Left ventricle myocardium inferior (tissue), 1 donor: ENCODE results near the gene ENTHD1. TPM values are rescaled to one million over a fixed set of nuclear protein-coding genes. Genes with fewer than 3 reads are reported as not detected.

Source experiments
- DNase-seq: peaks from one replicate; pipeline ENCODE4 v3.0.0-alpha.2; 2020
- H3K27ac ChIP-seq: fragments of 200-600 bp; replicated peaks from 2 replicates; pipeline ENCODE4 v1.8.0; 2021
- H3K27me3 ChIP-seq: fragments of 200-600 bp; 2 replicates; pipeline ENCODE4 v1.8.0; 2021; ENCODE audit warnings: low read depth
- H3K36me3 ChIP-seq: fragments of 200-600 bp; 2 replicates; pipeline ENCODE4 v1.8.0; 2021
- H3K4me1 ChIP-seq: fragments of 200-600 bp; 2 replicates; pipeline ENCODE4 v1.8.0; 2021
- H3K4me3 ChIP-seq: fragments of 200-600 bp; 2 replicates; pipeline ENCODE4 v1.8.0; 2021; ENCODE audit warnings: mild to moderate bottlenecking, moderate library complexity
- H3K9me3 ChIP-seq: fragments of 200-600 bp; replicated peaks from 2 replicates; pipeline ENCODE4 v1.8.0; 2021
- intact Hi-C: fragments of 100-400 bp; cut with micrococcal nuclease; formaldehyde crosslinking; loops from one replicate; pipeline ENCODE4 v1.11.0; 2022
- total RNA-seq: library from RNA; stranded (reverse); fragmentation: NEBNext Ultra II Directional; extraction: Animal tissue kit (Norgen Biotek cat#: 25700); gene quantifications from one replicate; pipeline ENCODE4 v1.2.1, GENCODE V29; 2021
- TF ChIP-seq, protein P1 (sequence below): fragments of 200-600 bp; IDR thresholded peaks from 2 replicates; pipeline ENCODE4 v1.8.0; 2021; ENCODE audit warnings: antibody characterized with exemption, mild to moderate bottlenecking, borderline replicate concordance
- donor health status: DM: no; HTN: yes; CAD: no; lungs with severe emphysema.

The ENTHD1 gene
- total RNA-seq, 1 donor from 2014 or later: not detected

DNA sequence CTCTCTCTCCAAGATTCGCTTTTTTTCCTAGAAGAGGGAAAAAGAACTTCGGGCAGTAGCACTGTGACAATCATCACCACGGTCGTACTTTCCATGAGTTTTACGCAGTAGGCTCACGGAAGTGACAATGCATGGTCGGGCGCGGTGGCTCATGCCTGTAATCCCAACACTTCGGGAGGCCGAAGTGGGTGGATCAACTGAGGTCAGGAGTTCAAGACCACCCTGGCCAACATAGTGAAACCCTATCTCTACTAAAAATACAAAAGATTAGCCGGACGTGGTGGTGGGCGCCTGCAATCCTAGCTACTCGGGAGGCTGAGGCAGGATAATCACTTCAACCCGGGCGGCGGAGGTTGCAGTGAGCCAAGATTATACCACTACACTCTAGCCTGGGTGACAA, 30.7 kb upstream of the ENTHD1 start:
- TF ChIP-seq, protein P1, sequence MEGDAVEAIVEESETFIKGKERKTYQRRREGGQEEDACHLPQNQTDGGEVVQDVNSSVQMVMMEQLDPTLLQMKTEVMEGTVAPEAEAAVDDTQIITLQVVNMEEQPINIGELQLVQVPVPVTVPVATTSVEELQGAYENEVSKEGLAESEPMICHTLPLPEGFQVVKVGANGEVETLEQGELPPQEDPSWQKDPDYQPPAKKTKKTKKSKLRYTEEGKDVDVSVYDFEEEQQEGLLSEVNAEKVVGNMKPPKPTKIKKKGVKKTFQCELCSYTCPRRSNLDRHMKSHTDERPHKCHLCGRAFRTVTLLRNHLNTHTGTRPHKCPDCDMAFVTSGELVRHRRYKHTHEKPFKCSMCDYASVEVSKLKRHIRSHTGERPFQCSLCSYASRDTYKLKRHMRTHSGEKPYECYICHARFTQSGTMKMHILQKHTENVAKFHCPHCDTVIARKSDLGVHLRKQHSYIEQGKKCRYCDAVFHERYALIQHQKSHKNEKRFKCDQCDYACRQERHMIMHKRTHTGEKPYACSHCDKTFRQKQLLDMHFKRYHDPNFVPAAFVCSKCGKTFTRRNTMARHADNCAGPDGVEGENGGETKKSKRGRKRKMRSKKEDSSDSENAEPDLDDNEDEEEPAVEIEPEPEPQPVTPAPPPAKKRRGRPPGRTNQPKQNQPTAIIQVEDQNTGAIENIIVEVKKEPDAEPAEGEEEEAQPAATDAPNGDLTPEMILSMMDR: no peak
- DNase-seq: no peak
- H3K27me3 ChIP-seq: peaks cover 88% of the 10 kb centered on the region
- no peaks in the 10 kb centered on the region for H3K4me1 ChIP-seq
- H3K36me3 ChIP-seq: no peaks in the 10 kb centered on the region
- H3K9me3 ChIP-seq: no peaks in the 10 kb centered on the region
- intact Hi-C loops: no loop called here
- H3K27ac ChIP-seq: no peak overlapping the region
- no peak overlapping the region for H3K4me3 ChIP-seq

DNA sequence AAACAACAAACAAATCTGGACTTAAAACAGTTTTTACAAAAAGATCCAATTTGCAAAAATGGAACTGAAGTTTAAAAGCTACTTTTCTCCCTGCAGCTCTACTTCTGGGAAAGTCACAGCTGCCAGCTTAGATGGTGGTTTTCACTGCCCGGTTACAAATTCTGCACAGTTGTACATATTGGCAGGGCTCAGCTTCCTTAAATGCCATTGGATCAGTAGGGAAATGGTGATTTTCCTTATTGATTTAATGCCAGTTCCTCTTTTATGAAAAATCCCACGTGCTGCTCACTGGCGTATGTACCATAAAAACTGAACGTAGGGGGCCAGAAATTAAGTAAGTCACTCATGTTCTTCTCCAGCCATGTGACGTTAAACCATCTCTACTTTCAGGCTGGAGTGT, 30.1 kb upstream of the ENTHD1 start:
- no peak overlapping the region for H3K27ac ChIP-seq
- peaks cover 86% of the 10 kb centered on the region for H3K27me3 ChIP-seq
- no peak overlapping the region for H3K4me3 ChIP-seq
- TF ChIP-seq, protein P1: no peak
- no peaks in the 10 kb centered on the region for H3K4me1 ChIP-seq
- DNase-seq: no peak
- H3K9me3 ChIP-seq: no peaks in the 10 kb centered on the region
- intact Hi-C loops: no loop called here
- no peaks in the 10 kb centered on the region for H3K36me3 ChIP-seq

DNA sequence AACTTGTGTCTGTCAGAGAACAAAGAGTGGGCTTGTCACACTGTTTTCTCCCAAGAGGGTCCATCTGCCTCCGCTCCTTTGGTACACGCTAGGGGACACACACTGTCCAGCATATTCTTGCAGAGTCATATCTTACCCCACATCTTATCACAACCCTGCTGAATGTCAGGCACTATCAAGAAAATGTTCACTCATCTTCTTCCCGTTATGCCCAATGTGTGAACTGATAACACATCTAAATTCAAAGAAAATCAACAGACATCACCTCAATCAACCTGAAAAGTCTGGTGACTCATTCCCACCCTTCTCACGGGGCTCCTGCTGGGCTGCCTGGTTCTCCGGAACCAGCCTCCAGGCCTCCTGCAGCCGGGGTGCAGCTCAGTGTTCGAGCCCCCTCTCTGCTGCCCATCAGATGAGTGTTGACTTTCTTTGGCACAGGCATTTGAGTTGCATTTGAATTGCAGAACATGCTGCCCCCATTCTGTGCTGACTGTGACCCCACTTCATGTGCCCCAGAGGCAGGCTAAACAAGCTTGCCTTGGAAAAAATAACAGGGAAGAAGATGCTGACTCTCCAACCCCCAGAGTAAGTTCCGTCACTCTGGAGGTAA, 26.7 kb upstream of the ENTHD1 start:
- Histone ChIP-seq H3K9me3 (no peaks in the 10 kb centered on the region), H3K36me3 (no peaks in the 10 kb centered on the region), H3K4me3 (no peak overlapping the region), H3K4me1 (peaks cover 4% of the 10 kb centered on the region), H3K27ac (no peak overlapping the region), H3K27me3 (peaks cover 78% of the 10 kb centered on the region)
- TF ChIP-seq, protein P1: no peak
- intact Hi-C loops: no loop called here
- no peak for DNase-seq

DNA sequence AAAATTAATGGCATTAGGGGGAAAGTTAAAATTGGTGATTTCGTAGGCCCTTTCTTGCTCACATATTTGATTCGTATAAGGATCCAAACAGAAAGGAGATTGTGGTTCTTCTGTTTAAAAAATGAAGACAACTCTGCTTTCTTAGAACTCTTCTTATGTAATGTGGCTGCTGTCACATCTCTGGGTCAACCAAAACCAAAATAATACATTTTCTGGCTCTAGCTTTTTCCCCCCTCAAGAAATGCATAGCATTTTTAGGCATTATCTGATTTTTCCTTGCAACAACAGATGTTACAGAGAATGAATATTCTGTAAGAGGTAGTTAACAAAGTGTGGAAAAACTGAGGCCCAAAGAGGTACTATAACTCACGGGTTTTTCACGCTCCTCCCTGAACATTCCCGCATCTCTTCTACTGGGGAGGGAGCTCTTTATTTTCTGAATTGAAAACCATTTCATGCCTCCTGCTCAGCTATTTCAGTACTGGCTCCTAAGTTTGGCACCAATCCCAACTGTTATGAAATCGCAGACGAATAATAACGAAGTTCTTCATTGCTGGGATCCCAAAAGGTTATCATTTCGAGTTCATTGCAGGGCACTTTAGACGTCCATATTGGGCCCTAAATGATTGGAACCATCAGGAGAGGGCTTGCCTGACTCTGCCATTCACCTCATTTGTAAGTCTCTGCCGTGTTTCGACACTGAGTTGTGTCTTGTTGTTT, 24.4 kb upstream of the ENTHD1 start:
- intact Hi-C loops: no loop called here
- H3K4me1 ChIP-seq: peaks cover 4% of the 10 kb centered on the region
- H3K9me3 ChIP-seq: no peaks in the 10 kb centered on the region
- DNase-seq: no peak
- H3K36me3 ChIP-seq: no peaks in the 10 kb centered on the region
- no peak overlapping the region for H3K27ac ChIP-seq
- peaks cover 78% of the 10 kb centered on the region for H3K27me3 ChIP-seq
- TF ChIP-seq, protein P1: no peak
- H3K4me3 ChIP-seq: no peak overlapping the region

DNA sequence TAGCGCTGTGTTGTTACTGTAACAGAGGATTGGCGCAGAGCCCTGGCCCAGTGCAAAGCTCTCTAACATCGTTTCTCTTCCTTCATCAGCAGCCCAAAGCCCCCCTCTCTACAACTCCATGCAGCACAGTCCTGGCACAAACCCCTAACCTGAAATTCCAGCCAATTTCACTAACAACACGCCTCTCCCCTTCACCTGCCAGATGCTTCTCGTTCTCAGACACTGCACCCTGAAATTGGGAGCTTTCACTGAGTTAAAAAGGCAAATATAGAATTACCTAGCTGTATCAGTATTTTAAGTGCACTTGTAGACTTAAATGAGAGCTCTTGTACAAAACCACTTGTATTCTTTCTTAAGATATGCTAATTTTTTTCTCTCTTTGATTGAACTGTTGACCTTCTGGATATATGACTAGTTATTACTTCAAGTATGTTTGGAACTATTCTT, 23.7 kb upstream of the ENTHD1 start:
- TF ChIP-seq, protein P1: no peak
- Histone ChIP-seq H3K4me1 (peaks cover 4% of the 10 kb centered on the region), H3K36me3 (no peaks in the 10 kb centered on the region), H3K27ac (no peak overlapping the region), H3K27me3 (peaks cover 78% of the 10 kb centered on the region), H3K4me3 (no peak overlapping the region), H3K9me3 (no peaks in the 10 kb centered on the region)
- DNase-seq: no peak
- intact Hi-C loops: no loop called here
